GM12892 (cell line): ENCODE measurements around the gene HOXD4.

Experiments used
- POLR2A ChIP-seq: IDR thresholded peaks from 2 replicates; pipeline ENCODE4 v1.6.1; 2011; ENCODE audit warnings: low read depth, low read length, control low read depth
- POLR2AphosphoS5 ChIP-seq: IDR thresholded peaks from 2 replicates; pipeline ENCODE4 v1.6.1; 2011; ENCODE audit warnings: low read depth, low read length, control low read depth

DNA sequence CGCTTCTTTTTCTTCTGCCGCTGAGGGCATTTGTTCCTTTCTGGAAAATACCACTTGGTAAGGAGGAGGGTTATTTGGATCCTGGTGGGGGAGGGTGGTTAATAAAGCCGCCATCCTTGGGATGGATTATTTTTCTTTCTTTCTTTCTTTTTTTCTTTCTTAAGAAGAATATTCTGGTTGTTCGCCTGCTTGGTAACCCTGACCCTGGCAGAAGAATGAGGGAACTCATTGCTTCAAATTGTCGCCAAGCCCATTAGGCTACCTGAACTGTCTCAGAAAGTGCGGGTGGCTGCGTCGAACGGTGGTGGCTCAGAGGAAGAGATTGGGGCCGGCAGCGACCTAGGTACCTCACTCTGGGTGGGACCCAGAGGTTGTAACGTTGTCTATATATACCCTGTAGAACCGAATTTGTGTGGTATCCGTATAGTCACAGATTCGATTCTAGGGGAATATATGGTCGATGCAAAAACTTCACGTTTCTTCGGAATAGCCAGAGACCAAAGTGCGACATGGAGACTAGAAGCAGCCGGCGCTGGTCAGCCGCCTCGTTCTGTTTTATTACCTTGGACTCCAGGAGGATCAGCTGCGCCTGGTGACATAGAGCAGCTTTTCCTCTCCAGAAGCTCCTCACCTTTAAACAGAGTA is 1.3 kb upstream of the HOXD4 start:
- TF ChIP-seq POLR2AphosphoS5 = no peak
- no peak for TF ChIP-seq POLR2A
